Measurements from ENCODE around the gene NAXD. TPM values are rescaled to one million over a fixed set of nuclear protein-coding genes. Genes with fewer than 3 reads are reported as not detected.
A peak's percentile ranks its signal among the peaks of the same experiment; 100 is the strongest.
"Not testable (repeated sequence)": the region's sequence is repeated elsewhere in the genome, so short reads cannot be mapped to it uniquely, and the experiment has no call there.

The NAXD gene
- total RNA-seq, 1 donor from 2014 or later: 17.2 TPM

DNA sequence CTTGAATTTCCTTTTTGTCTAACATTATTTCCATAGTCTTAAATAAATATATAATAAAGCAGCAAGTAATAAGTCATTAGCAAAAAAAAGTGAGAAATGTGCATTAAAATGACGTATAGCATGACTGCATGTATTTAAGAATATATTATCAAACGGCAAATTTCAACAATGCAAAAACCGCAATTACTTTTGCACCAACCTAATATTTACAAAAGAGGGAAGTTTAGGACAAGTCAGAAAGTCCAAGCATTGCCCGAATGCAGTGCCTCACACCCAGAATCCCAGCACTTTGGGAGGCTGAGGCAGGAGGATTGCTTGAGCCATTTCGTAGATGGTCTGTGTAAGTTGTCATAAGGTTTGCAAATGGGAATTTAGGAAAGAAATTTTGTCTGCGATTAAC lies 10.2 kb upstream of the NAXD start:
- DNase-seq (ENCODE audit: extremely low spot score in 2 of 2): no peak
- no peak overlapping the region for H3K27ac ChIP-seq
- no peaks in the 10 kb centered on the region for H3K9me3 ChIP-seq
- peaks cover under 1% of the 10 kb centered on the region for H3K4me1 ChIP-seq
- no peak overlapping the region for H3K4me3 ChIP-seq
- intact Hi-C loops (cut with DNase I): no loop called here
- TF ChIP-seq POLR2A (IDR thresholded peaks at IDR 0.05): no peak
- TF ChIP-seq POLR2AphosphoS5 (IDR thresholded peaks at IDR 0.05; ENCODE audit: insufficient read depth in 1 of 2, low read depth in 1 of 2): no peak
- TF ChIP-seq, protein P1, sequence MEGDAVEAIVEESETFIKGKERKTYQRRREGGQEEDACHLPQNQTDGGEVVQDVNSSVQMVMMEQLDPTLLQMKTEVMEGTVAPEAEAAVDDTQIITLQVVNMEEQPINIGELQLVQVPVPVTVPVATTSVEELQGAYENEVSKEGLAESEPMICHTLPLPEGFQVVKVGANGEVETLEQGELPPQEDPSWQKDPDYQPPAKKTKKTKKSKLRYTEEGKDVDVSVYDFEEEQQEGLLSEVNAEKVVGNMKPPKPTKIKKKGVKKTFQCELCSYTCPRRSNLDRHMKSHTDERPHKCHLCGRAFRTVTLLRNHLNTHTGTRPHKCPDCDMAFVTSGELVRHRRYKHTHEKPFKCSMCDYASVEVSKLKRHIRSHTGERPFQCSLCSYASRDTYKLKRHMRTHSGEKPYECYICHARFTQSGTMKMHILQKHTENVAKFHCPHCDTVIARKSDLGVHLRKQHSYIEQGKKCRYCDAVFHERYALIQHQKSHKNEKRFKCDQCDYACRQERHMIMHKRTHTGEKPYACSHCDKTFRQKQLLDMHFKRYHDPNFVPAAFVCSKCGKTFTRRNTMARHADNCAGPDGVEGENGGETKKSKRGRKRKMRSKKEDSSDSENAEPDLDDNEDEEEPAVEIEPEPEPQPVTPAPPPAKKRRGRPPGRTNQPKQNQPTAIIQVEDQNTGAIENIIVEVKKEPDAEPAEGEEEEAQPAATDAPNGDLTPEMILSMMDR (IDR thresholded peaks at IDR 0.05): no peak
- no peaks in the 10 kb centered on the region for H3K36me3 ChIP-seq
- H3K27me3 ChIP-seq: no peaks in the 10 kb centered on the region

DNA sequence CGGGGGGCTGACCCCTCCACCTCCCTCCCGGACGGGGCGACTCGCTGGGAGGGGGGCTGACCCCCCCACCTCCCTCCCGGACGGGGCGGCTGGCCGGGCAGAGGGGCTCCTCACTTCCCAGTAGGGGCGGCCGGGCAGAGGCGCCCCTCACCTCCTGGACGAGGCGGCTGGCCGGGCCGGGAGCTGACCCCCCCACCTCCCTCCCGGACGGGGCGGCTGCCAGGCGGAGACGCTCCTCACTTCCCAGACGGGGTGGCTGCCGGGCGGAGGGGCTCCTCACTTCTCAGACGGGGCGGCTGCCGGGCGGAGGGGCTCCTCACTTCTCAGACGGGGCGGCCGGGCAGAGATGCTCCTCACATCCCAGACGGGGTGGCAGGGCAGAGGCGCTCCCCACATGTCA lies 9.1 kb upstream of the NAXD start:
- H3K4me3 ChIP-seq; DNase-seq (ENCODE audit: extremely low spot score in 2 of 2); H3K4me1 ChIP-seq; H3K9me3 ChIP-seq; intact Hi-C loops (cut with DNase I); H3K27ac ChIP-seq; H3K27me3 ChIP-seq; H3K36me3 ChIP-seq: not testable (repeated sequence)

DNA sequence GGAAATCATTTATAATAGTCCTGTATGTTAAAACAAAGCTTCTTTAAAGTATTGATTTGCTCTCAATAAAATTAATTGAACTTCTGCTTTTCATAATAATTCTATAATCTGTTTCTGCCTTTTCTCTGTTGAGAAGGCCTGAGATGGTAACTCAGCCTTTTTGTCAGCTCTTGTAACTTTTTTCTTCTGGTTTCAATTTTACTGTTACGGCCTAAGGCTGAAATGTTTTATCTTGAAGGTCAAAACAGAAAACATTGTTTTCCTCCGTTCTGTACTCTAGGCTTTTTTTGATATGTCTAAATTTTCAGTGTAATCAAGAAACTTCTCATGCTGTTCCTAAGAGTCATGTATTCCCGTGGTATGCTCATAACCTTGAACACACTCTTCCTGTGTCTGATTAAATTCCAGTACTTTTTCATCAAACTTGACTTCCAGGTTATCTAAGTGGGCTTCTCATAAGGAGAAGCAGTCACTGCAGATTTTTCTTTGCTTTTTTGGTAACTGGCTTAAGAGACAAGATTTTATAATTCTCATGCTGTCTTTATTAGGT lies 7.6 kb upstream of the NAXD start:
- no peaks in the 10 kb centered on the region for H3K27me3 ChIP-seq
- no peak for DNase-seq (ENCODE audit: extremely low spot score in 2 of 2)
- TF ChIP-seq POLR2AphosphoS5 (IDR thresholded peaks at IDR 0.05; ENCODE audit: insufficient read depth in 1 of 2, low read depth in 1 of 2): no peak
- TF ChIP-seq POLR2A (IDR thresholded peaks at IDR 0.05): no peak
- TF ChIP-seq, protein P1 (IDR thresholded peaks at IDR 0.05): no peak
- intact Hi-C loops (cut with DNase I): no loop called here
- H3K27ac ChIP-seq: no peak overlapping the region
- peaks cover 9% of the 10 kb centered on the region for H3K4me1 ChIP-seq
- no peaks in the 10 kb centered on the region for H3K9me3 ChIP-seq
- H3K4me3 ChIP-seq: no peak overlapping the region
- H3K36me3 ChIP-seq: no peaks in the 10 kb centered on the region

DNA sequence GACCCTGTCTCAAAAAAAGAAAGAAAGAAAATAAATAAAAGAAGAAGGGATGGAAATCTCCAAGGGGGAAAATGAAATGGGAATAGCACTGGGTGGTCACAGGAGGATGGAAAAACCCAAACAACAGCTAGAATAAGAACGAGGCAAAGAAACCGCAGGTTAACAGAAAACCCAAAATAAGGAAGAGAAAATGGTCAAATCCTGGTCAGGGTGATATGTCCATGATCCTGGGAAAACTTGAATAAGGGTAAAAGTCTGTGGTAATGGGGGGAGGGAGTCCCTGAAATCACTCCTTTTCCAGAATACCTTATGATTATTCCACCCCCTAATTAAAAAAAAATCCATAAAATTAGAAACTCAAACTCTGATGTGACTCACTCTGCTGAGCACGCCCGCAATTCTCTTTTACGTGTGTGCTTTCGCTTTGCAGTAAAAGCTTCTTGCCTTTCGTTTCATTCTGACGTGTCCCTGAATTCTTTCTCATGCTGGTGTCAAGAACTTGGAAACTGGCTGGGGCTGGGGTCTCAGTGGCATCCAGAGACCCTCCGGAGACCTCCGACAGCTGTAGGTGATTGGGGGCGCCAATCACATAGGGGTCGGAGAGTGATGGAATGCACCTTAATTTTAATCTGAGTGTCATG lies 4.3 kb upstream of the NAXD start:
- Histone ChIP-seq H3K36me3 (no peaks in the 10 kb centered on the region), H3K9me3 (no peaks in the 10 kb centered on the region), H3K4me3 (peak overlapping the region in 1 of 2 donors; percentile 22), H3K27me3 (no peaks in the 10 kb centered on the region), H3K4me1 (peaks cover 9% of the 10 kb centered on the region), H3K27ac (no peak overlapping the region)
- no peak for TF ChIP-seq POLR2A (IDR thresholded peaks at IDR 0.05)
- TF ChIP-seq POLR2AphosphoS5 (IDR thresholded peaks at IDR 0.05; ENCODE audit: insufficient read depth in 1 of 2, low read depth in 1 of 2): peak in 1 of 2 donors; percentile 24
- intact Hi-C loops (cut with DNase I): no loop called here
- DNase-seq (ENCODE audit: extremely low spot score in 2 of 2): no peak

DNA sequence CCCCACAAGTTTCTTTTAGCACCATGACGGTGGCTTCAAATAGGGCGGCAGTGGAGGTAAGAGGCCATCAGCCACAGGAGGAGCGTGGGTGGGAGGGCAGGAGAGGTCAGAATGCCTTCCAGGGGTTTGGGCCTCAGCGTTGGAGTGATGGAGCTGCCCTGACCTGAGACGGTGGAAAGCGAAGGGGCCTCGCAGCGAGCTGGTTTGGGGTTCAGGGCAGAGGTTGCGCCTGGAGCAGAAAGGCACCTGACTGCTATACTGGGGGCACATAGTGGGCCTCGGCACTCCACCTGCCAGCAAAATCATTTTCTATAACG lies 382 bp upstream of the NAXD start:
- Histone ChIP-seq H3K27me3 (no peaks in the 10 kb centered on the region), H3K36me3 (no peaks in the 10 kb centered on the region), H3K9me3 (no peaks in the 10 kb centered on the region), H3K27ac (peak overlapping the region; percentile 89), H3K4me3 (peak overlapping the region; percentile 86 to 89), H3K4me1 (peaks cover 44% of the 10 kb centered on the region)
- intact Hi-C loops (cut with DNase I): no loop called here
- DNase-seq (ENCODE audit: extremely low spot score in 2 of 2): no peak
- TF ChIP-seq POLR2AphosphoS5 (IDR thresholded peaks at IDR 0.05; ENCODE audit: insufficient read depth in 1 of 2, low read depth in 1 of 2) (no peak), POLR2A (IDR thresholded peaks at IDR 0.05) (no peak)
- TF ChIP-seq, protein P1 (IDR thresholded peaks at IDR 0.05): no peak

Data from vagina (tissue), 2 donors.